Psoas muscle (tissue), 8 donors: Measurements from ENCODE around the gene SCN4B. TPM values are rescaled to one million over a fixed set of nuclear protein-coding genes. Genes with fewer than 3 reads are reported as not detected.

Experiments used
- ATAC-seq, 4 donors: fragments of 200-7000 bp; cut with Tn5 transposase; one replicate each; pipeline ENCODE4 v1.9.1; 2020; ENCODE audit warnings: moderate library complexity in 3 of 4, mild to moderate bottlenecking in 2 of 4
- DNase-seq, 2 donors: peaks; one replicate each; pipeline ENCODE4 v3.0.0-alpha.2; 2020
- H3K27ac ChIP-seq: fragments of 200-600 bp; one replicate; pipeline ENCODE4 v1.8.0; 2022
- H3K27me3 ChIP-seq, 3 donors: fragments of 200-600 bp in 1 of 3; one replicate each; pipeline versions ENCODE4 v1.6.1 to v1.8.0; 2013 to 2022; ENCODE audit warnings: low read length in 2 of 3, mild to moderate bottlenecking in 2 of 3, moderate library complexity in 1 of 3; ENCODE audit not compliant: insufficient read depth in 3 of 3
- H3K36me3 ChIP-seq, 2 donors: fragments of 200-600 bp in 1 of 2; one replicate each; pipeline versions ENCODE4 v1.6.1 to v1.8.0; 2013 to 2022; ENCODE audit warnings: low read depth in 1 of 2, mild to moderate bottlenecking in 1 of 2, moderate library complexity in 1 of 2; ENCODE audit not compliant: insufficient read depth in 1 of 2
- H3K4me1 ChIP-seq: fragments of 200-600 bp; one replicate; pipeline ENCODE4 v1.8.0; 2022
- H3K4me3 ChIP-seq: fragments of 200-600 bp; one replicate; pipeline ENCODE4 v1.8.0; 2022; ENCODE audit warnings: mild to moderate bottlenecking
- H3K9me3 ChIP-seq: fragments of 200-600 bp; one replicate; pipeline ENCODE4 v1.8.0; 2022
- WGBS, 3 donors: extraction: QIAGEN DNeasy Blood & Tissue Kit; methylation state at CpG; one replicate each; pipeline versions ENCODE4 v1.1.6 to v1.1.7; 2013; 5-methylcytosine and 5-hydroxymethylcytosine counted together
- intact Hi-C, 2 donors: fragments of 100-400 bp; cut with DNase I; formaldehyde crosslinking; loops; one replicate each; pipeline versions ENCODE4 v1.11.0 to v1.14.2; 2022
- polyA plus RNA-seq, 3 donors: library from polyadenylated mRNA; stranded (reverse); fragments of 200-250 nt; gene quantifications; one replicate each; pipeline ENCODE4 v1.2.3, GENCODE V29; 2013
- total RNA-seq, 4 donors: library from RNA; stranded (reverse); fragmentation: NEBNext Ultra II Directional in 2 of 4; extraction: Animal tissue kit (Norgen Biotek cat#: 25700) in 2 of 4; gene quantifications; one replicate each; pipeline versions ENCODE4 v1.2.1 to v1.2.4, GENCODE V29; 2021 to 2023
- TF ChIP-seq, protein P1 (sequence below): fragments of 200-600 bp; IDR thresholded peaks from one replicate; pipeline ENCODE4 v1.8.0; 2022; ENCODE audit warnings: antibody characterized with exemption
- donor health status: healthy with polysubstance abuse.
- donor health status: DM: no; HTN: no; CAD: no; lungs with moderate emphysema.
- donor health status: Bipolar disorder and iron deficiency.
- donor health status: healthy.
- donor health status: DM: yes; HTN: yes; CAD: no.
- donor health status: DM: no; HTN: no; CAD: no.
- donor health status: DM: no; HTN: no; CAD: no.
- donor health status: DM: yes; HTN: yes; CAD: no.

The SCN4B gene
- total and polyA plus RNA-seq, 7 donors = 3.6 to 15.1 (median 6.3) TPM

DNA sequence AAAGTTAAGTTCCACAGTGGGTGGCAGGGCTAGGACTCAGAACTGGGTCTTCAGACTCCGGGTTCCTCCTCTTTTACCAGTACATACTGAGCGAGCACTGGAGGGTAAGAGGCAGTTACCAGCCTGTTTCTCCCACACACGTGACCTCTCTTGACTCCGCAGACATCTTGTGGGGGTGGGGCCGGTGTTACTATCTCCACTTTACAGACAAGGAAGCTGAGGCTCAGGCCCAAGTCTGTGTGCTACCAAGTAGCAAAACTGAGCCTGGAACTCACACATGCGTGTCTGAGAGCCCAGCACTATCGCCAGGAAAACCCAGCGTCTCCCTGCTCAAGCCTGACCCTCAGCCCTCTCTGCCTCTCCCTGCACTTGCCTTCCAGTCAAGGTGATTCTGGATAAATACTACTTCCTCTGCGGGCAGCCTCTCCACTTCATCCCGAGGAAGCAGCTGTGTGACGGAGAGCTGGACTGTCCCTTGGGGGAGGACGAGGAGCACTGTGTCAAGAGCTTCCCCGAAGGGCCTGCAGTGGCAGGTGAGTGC is 49.8 kb downstream of the SCN4B start:
- no peak overlapping the region for H3K27ac ChIP-seq
- ATAC-seq (no peak), DNase-seq (no peak)
- no peaks in the 10 kb centered on the region for H3K36me3 ChIP-seq
- intact Hi-C loops = no loop called here
- H3K27me3 ChIP-seq = no peaks in the 10 kb centered on the region
- TF ChIP-seq, protein P1, sequence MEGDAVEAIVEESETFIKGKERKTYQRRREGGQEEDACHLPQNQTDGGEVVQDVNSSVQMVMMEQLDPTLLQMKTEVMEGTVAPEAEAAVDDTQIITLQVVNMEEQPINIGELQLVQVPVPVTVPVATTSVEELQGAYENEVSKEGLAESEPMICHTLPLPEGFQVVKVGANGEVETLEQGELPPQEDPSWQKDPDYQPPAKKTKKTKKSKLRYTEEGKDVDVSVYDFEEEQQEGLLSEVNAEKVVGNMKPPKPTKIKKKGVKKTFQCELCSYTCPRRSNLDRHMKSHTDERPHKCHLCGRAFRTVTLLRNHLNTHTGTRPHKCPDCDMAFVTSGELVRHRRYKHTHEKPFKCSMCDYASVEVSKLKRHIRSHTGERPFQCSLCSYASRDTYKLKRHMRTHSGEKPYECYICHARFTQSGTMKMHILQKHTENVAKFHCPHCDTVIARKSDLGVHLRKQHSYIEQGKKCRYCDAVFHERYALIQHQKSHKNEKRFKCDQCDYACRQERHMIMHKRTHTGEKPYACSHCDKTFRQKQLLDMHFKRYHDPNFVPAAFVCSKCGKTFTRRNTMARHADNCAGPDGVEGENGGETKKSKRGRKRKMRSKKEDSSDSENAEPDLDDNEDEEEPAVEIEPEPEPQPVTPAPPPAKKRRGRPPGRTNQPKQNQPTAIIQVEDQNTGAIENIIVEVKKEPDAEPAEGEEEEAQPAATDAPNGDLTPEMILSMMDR = no peak
- peaks cover 11% of the 10 kb centered on the region for H3K4me1 ChIP-seq
- WGBS, 3 donors = 69 to 79% (median 73%) methylated on average over 13 of the region's 13 CpGs
- H3K9me3 ChIP-seq = no peaks in the 10 kb centered on the region
- no peak overlapping the region for H3K4me3 ChIP-seq

DNA sequence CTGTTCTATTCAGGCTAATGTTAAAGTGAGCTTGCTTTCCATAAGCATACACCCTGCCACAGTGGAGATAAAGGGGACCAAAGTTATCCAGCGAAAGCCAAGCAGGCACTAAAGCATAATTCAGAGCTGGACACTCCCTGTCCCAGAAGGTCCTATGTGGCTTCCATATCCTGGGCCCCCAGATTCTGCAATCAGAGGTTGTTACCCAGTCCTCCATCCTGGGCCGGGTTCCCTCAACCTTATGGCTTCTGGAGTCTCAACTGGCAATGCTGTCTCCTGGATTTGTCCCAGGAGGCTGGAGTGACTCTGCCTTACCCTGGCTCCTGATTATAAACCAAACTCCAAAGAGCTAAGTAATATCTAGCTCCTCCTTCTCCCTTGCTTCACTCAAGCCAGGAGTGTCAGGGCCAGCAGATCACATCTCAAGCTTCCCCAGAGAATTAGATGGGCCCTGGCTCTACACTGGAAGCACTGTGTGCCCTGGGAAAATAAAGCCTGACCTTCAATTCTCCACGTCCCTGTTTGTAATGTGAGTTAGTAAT is 51.9 kb downstream of the SCN4B start:
- Histone ChIP-seq H3K9me3 (no peaks in the 10 kb centered on the region), H3K4me3 (no peak overlapping the region), H3K27ac (no peak overlapping the region), H3K36me3 (no peaks in the 10 kb centered on the region), H3K27me3 (no peaks in the 10 kb centered on the region), H3K4me1 (peaks cover 11% of the 10 kb centered on the region)
- peak; percentile 60 to 85 (median 72) for ATAC-seq
- WGBS, 3 donors = 42 to 60% (median 49%) methylated on average over 3 of the region's 3 CpGs
- TF ChIP-seq, protein P1 = no peak
- no peak for DNase-seq
- intact Hi-C loops = no loop called here

DNA sequence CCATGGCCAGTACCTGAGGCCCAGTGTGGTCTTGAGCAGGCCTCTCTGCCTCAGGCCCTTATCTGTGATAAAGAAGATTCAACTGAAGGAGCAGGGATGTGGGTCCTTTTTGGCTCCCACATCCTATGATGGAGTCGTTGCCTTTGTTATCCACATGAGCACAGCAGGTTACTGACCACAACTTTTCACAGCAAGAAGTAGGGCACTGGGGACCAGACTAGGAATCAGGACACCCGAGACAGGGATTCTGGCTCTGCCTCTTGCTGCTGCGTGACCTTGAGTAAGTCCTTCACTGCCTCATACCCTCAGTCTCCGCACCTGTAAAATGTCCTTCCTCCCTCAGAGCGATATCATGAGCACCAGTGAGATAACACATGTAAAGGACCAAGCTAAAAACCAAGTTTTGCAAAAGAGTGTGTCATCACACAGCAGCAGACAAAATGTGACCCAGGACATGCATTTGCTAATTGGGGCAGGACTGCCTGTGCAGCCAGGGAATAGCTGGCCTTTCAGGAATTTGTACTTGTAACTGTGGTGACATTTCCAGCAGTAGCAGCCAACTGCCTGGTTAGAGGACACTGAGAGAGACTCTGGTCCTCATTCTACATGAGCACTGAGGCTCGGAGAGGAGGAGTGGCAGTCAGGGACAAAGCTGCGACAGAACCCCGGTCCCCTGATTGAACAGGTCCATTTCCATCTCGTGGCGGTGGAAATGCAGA is 52.6 kb downstream of the SCN4B start:
- TF ChIP-seq, protein P1 = no peak
- no peaks in the 10 kb centered on the region for H3K27me3 ChIP-seq
- DNase-seq (no peak), ATAC-seq (peak; percentile 55 to 94 (median 91))
- H3K36me3 ChIP-seq = no peaks in the 10 kb centered on the region
- intact Hi-C loops = no loop called here
- H3K9me3 ChIP-seq = no peaks in the 10 kb centered on the region
- peaks cover 11% of the 10 kb centered on the region for H3K4me1 ChIP-seq
- no peak overlapping the region for H3K4me3 ChIP-seq
- H3K27ac ChIP-seq = no peak overlapping the region
- WGBS, 3 donors = 55 to 76% (median 67%) methylated on average over 10 of the region's 10 CpGs

DNA sequence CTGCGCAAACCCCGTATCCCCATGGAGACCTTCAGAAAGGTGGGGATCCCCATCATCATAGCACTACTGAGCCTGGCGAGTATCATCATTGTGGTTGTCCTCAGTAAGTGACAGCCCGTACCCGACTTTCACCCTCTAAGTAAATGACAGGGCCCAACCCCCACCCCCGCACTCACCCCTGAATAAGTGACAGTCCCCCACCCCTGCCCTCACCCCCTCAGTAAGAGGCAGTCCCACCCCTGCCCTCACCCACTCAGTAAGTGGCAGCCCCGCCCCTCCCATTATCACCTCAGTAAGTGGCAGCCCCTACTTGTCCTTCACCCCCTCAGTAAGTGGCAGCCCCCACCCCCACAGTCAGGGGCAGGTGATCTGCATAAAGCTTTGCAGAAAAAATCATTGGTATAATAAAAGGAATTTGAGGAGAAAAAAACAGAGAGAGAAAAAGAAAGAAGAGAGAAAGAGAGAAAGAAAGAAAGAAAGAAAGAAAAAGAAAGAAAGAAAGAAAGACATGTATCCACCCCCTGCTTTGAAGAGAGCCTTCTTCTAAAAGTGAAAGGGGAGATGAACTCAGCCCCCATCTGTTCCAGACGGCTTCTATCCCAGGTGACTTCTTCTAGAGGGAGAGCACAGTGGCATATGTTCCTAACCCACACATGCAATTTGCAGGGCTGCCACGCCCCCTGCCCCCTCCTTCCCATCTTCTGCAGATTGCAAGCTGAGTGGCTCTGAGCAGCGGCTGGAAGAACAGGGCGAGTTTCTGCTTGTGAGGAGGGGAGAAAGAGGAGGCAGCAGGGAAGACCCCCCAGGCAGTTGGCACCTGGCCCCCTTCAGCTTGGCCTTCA is 53.4 kb downstream of the SCN4B start:
- H3K36me3 ChIP-seq = no peaks in the 10 kb centered on the region
- intact Hi-C loops = no loop called here
- H3K4me3 ChIP-seq = no peak overlapping the region
- H3K27ac ChIP-seq = no peak overlapping the region
- TF ChIP-seq, protein P1 = no peak
- no peak for DNase-seq
- no peaks in the 10 kb centered on the region for H3K9me3 ChIP-seq
- H3K27me3 ChIP-seq = no peaks in the 10 kb centered on the region
- 69 to 80% (median 77%) methylated on average over 11 of the region's 11 CpGs for WGBS, 3 donors
- ATAC-seq = no peak
- peaks cover 11% of the 10 kb centered on the region for H3K4me1 ChIP-seq
